ENCODE results near the gene CCDC192.

The CCDC192 gene

DNA sequence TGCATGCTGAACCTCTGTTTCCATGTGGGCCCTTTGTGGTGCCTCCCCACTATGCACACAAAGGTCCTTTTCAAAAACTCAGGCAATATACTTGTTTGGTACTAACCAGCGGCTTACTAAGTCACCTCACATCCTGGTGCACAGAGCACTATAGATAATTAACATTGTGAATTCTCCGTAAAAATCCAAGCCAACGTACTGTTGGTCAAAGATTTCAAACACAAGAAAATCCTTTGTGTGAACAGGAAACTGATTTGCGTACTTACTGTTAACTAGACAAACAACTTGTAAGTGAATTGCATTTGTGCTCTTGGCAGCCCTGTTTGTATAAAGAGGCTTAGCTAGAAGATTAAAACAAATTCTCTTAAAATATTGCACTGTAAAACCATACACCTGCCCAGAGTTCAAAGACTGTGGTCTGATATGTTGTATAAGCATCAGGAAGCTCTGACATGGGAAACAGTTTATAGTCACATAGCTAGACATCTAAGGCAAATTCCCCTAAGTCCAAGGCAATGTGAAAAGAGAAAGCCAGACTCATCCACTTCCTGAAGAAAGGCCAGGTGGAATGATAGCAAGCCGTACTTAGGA, 255.3 kb downstream of the CCDC192 start:
- no peak for DNase-seq (ENCODE audit: low read depth)

DNA sequence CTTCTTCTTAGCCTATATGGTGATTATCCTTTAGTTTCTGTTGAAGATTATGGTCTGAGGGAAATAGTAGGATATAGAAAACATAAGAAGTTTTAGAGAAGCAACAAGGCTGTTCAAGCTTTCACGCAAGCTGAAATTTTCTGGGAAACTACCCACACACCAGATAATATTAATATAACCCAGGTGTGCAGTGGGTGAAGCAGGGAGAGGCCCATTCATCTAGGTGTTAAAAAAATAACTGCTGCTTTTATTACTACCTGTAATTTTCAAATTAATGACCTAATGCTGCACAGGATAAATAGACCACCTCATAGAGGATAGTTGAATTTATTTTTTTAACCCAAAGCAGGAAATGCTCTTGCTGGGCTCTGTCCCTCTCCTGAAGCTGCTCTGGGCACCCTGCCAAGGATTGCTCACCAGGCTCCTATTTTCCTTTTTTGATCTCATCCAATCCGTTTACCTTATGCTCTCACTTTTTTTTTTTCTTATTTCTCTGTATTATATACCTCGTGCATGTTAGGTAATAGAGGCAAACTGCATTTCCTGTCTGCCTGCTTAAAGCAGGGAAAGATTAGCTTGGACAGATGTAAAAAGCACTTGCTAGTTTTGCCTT, 256.1 kb downstream of the CCDC192 start:
- DNase-seq (ENCODE audit: low read depth) = peak; percentile 75

GRCh38 chr5:127960270-127960691, 257.1 kb downstream of the CCDC192 start:
- DNase-seq (ENCODE audit: low read depth) = no peak

- no peak for DNase-seq (ENCODE audit: low read depth)
Observed at GRCh38 chr5:127961006-127961762, 258.0 kb downstream of the CCDC192 start.

- no peak for DNase-seq (ENCODE audit: low read depth)
Observed at GRCh38 chr5:127961763-127962145, 258.6 kb downstream of the CCDC192 start.

- DNase-seq (ENCODE audit: low read depth) = peak; percentile 50
Observed at GRCh38 chr5:127962491-127962890, 259.3 kb downstream of the CCDC192 start.

GRCh38 chr5:127963233-127963632, 260.0 kb downstream of the CCDC192 start:
- DNase-seq (ENCODE audit: low read depth) = no peak

DNA sequence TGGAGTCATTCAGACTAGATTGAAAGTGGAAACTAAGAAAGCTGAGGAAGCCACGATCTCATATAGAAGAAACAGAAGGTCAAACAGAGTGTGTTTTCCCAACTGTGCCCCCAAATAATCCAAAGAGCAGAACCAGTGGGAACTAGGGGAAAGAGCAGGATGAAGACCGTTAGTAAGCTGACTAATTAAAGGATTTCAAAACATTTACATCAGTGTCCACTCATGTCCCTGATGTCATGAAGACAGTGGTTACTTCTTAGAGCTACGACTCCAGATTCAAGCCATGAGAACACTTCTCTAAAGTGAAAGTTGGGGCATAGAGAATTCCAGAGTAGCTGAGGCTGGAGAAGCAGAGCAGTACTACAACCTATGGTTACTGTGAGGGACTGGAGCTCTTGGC, 260.7 kb downstream of the CCDC192 start:
- no peak for DNase-seq (ENCODE audit: low read depth)

DNA sequence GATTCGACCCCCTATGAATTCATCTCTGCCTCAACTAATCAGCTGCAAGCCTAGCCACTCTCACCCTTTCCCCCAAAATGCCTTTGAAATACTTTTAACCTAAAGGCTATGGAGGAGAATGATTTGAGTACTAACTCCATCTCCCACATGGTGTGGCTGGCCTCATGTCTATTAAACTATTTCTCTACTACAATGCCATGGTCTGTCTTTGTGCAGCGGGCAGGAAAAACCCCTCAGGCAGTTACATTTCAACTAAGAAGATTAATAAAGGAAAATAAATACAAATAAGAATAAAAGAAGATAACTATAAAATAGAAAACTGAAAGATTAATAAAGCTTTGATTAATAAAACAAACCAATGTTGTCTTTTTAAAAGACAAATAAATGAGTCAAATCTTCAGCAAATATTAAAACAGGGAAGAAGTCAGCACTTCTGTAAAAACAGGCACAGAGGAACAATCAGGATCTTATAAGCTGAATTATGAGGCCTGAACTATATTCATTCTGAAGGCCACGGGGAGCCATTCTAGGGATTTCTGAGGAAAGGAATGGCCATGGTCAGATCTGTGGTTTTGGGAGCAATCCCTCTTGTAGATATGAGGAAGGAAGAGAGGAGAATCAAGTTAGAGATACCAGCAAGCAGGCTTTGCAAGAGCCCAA, 264.3 kb downstream of the CCDC192 start:
- peak; percentile 61 for DNase-seq (ENCODE audit: low read depth)

- no peak for DNase-seq (ENCODE audit: low read depth)
Observed at GRCh38 chr5:127967983-127968592, 264.9 kb downstream of the CCDC192 start.

GRCh38 chr5:127969002-127969401, 265.8 kb downstream of the CCDC192 start:
- no peak for DNase-seq (ENCODE audit: low read depth)

DNA sequence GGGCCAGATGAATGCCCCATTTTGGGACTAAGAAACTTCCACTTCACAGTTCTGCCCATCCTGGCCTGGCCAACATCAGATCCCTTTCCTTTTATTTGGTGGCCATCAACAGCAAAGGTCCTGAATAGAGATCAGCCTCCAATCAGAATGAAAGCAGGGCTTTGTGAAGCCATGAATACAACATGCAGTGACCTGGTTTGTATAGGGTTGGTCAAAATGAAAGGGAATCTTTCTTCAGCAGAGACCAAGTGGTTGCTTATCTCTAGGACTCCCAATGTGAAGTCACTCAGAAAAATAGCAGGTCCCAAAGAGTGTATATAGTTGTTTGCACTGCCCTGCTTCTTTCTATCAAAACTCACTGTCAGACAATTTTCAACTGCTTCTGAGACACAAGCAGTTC, 266.5 kb downstream of the CCDC192 start:
- DNase-seq (ENCODE audit: low read depth) = no peak

GRCh38 chr5:127970081-127970480, 266.9 kb downstream of the CCDC192 start:
- DNase-seq (ENCODE audit: low read depth) = no peak

DNA sequence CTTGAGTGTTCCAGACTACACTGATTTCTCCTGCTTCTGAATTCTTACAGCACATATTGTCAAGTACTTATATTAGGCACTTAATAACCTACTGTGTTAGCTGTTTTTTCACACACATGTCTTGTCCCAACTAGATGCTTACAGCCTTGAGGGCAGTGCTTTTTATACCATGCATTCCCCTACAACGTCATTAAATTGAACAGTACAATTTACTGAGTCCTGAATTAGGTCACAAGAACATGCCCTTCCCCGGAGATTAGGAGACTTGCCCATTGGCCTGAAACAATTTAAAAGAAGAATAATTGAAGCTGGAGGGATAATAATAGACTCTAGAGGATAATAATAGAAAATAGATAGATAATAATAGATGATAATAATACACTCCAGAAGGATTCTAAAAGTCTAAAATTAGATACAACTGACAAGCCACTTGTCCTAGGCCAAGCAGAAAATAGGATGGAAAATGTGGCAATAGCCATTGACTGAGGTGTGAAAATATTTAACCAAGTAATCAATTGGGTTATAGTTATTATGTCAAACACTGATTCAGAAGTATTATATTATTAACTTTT, 267.7 kb downstream of the CCDC192 start:
- no peak for DNase-seq (ENCODE audit: low read depth)

- no peak for DNase-seq (ENCODE audit: low read depth)
Observed at GRCh38 chr5:127975961-127976360, 272.8 kb downstream of the CCDC192 start.

DNA sequence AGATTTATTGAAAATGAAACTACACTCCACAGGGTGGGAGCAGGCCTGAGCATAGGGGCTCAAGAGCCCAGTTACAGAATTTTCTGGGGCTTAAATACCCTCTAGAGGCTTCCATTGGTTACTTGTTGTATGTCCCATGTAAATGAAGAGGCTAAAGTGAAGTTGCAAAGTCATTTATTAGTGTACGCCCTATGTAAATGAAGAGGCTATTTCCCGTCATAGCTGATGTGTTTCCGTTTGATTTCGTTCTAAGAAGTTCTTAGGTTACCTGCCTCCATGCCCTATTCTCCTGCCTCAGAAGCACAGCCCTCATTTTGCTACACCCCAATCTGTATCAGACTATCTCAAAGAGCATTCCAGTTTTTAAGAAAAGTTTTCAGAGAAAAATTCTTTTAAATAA, 273.3 kb downstream of the CCDC192 start:
- DNase-seq (ENCODE audit: low read depth) = no peak

DNA sequence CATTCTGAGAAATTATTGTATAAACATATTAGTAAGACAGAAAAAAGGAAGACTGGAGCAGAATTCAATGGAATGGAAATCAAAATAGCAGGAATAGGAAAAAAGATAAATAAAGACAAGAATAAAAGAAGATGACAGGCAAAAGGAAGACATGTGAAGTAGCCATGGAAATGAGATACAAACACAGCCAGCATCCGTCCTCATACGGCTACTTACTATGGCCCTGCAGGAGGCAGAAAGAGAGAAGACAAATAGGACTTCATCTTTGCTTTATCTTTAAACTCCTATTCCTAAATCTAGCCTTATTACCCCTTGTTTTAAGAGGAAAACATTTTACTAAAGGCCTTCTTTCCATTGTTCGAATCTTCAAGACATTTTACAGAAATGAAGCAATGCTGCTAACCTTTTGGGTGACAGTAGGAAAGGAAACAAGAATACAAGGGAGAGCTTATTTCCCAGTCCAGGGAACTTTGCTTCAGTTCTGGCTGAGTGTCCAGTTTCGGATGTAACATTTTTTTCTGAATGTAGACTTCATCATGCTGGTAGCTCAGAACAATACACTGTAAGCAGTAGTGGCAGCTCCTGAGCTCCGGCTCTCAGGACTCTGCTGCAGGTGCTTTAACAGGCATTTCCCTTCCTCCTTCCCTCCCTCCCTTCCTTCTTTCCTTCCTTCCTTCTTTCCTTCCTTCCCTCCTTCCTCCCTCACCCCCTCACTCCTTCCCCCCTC, 274.0 kb downstream of the CCDC192 start:
- no peak for DNase-seq (ENCODE audit: low read depth)

DNA sequence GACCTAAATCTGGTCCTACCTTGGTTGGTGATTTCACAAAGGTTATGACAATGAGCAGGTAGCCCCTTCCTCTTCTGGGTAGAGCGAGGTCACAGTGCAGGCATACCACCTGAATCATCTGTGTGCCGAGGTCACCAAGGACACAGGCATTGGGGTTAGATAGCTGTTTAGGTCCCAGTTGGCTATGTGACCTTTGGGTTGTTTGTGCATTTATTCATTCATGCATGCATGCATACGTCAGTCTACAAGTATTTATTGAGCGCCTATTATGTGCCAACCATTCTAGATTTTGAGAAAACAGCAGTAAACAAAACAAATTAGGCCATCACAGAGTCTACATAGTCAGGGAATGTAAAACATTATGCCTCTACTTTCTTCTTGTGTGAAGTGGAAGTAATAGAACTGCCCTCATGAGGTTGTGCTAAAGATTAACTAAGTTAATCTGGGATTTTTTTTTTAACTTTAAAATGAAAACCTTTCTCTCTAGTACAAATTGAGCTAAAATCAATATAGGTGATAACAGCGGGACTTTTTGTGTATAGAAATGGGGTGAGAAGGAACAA, 275.6 kb downstream of the CCDC192 start:
- DNase-seq (ENCODE audit: low read depth) = no peak

GRCh38 chr5:127979475-127979874, 276.3 kb downstream of the CCDC192 start:
- no peak for DNase-seq (ENCODE audit: low read depth)

DNA sequence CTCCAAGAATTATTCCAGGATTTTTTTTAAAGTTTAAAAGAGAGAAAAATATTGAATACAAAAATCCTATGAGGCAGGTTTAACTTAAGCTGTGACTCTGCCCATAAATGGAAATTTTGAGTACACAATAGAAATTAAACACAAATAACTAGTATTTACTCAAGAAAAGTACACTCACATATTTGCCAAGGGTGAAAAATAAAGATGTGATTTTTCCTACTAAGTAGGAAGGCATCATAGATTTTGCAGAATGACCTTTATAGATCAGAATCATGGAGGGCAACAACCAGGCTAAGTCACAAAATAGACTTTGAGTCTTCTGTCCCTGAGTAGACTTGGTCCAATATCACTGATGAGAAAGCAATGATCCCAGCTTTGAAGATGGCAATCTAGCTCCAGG, 277.7 kb downstream of the CCDC192 start:
- no peak for DNase-seq (ENCODE audit: low read depth)

- no peak for DNase-seq (ENCODE audit: low read depth)
Observed at GRCh38 chr5:127981498-127981897, 278.3 kb downstream of the CCDC192 start.

All from amniotic epithelial cell (primary cell).